Keratinocyte (primary cell): ENCODE data around the gene MPPE1. TPM values are rescaled to one million over a fixed set of nuclear protein-coding genes. Genes with fewer than 3 reads are reported as not detected.
"Not testable (repeated sequence)": the region's sequence is repeated elsewhere in the genome, so short reads cannot be mapped to it uniquely, and the experiment has no call there.

ENCODE experiments used
- DNase-seq: peaks from one replicate; pipeline ENCODE4 v3.0.0-alpha.2; 2011; ENCODE audit warnings: low read depth, missing footprints, low spot score
- FAIRE-seq: peaks from 2 replicates; lab custom pipeline; 2011; peaks lifted over from hg19 to GRCh38; lab: Jason Lieb, UNC
- H2AFZ ChIP-seq: 2 replicates; pipeline ENCODE4 v1.6.0; 2012; ENCODE audit warnings: low read length, control low read depth, inconsistent platforms; ENCODE audit not compliant: control insufficient read depth
- H3K27ac ChIP-seq: 2 replicates; pipeline ENCODE4 v1.5.1; 2011; ENCODE audit warnings: low read length; ENCODE audit not compliant: control insufficient read depth, insufficient read depth
- H3K27me3 ChIP-seq: 3 replicates; pipeline ENCODE4 v1.6.0; 2011; ENCODE audit warnings: low read length; ENCODE audit not compliant: control insufficient read depth, insufficient read depth; ENCODE audit errors: extremely low read depth
- H3K36me3 ChIP-seq, 2 experiments: 2 replicates in 1 of 2; 3 replicates in 1 of 2; pipeline ENCODE4 v1.5.1; 2011; ENCODE audit warnings: low read length in 2 of 2, mild to moderate bottlenecking in 1 of 2; ENCODE audit not compliant: control insufficient read depth in 2 of 2, insufficient read depth in 2 of 2; ENCODE audit errors: extremely low read depth in 1 of 2
- H3K4me1 ChIP-seq: 3 replicates; pipeline ENCODE4 v1.5.1; 2011; ENCODE audit warnings: low read length; ENCODE audit not compliant: control insufficient read depth, insufficient read depth; ENCODE audit errors: extremely low read depth
- H3K4me2 ChIP-seq: 3 replicates; pipeline ENCODE4 v1.6.0; 2011; ENCODE audit warnings: low read depth, low read length; ENCODE audit not compliant: control insufficient read depth, insufficient read depth; ENCODE audit errors: extremely low read depth
- H3K4me3 ChIP-seq, 3 experiments: fragments of 200-600 bp in 1 of 3; sonication (generic) in 1 of 3; 2 replicates in 2 of 3; 3 replicates in 1 of 3; pipeline ENCODE4 v1.5.1; 2011 to 2016; ENCODE audit warnings: low read length in 3 of 3, mild to moderate bottlenecking in 3 of 3, control low read depth in 2 of 3, inconsistent platforms in 1 of 3, low read depth in 1 of 3, mixed read lengths in 1 of 3, mixed run types in 1 of 3, moderate library complexity in 1 of 3; ENCODE audit not compliant: control insufficient read depth in 2 of 3, insufficient read depth in 2 of 3; ENCODE audit errors: extremely low read depth in 1 of 3
- H3K79me2 ChIP-seq: 2 replicates; pipeline ENCODE4 v1.6.0; 2012; ENCODE audit warnings: low read length; ENCODE audit not compliant: control insufficient read depth, insufficient read depth
- H3K9ac ChIP-seq: 3 replicates; pipeline ENCODE4 v1.6.0; 2011; ENCODE audit warnings: low read length; ENCODE audit not compliant: control insufficient read depth, insufficient read depth; ENCODE audit errors: extremely low read depth
- H3K9me1 ChIP-seq: 3 replicates; pipeline ENCODE4 v1.6.0; 2011; ENCODE audit warnings: low read length; ENCODE audit not compliant: control insufficient read depth, insufficient read depth; ENCODE audit errors: extremely low read depth
- H3K9me3 ChIP-seq: 2 replicates; pipeline ENCODE4 v1.5.1; 2012; ENCODE audit warnings: low read depth, low read length; ENCODE audit not compliant: control insufficient read depth
- H4K20me1 ChIP-seq: 3 replicates; pipeline ENCODE4 v1.6.0; 2011; ENCODE audit warnings: low read length; ENCODE audit not compliant: control insufficient read depth, insufficient read depth; ENCODE audit errors: extremely low read depth
- CTCF ChIP-seq, 3 experiments: IDR thresholded peaks in 1 of 3; conservative IDR thresholded peaks in 1 of 3; optimal IDR thresholded peaks in 1 of 3; 2 replicates in 2 of 3; 3 replicates in 1 of 3; pipeline versions ENCODE3 to v1.5.1; 2011; ENCODE audit warnings: low read length in 3 of 3, mild to moderate bottlenecking in 3 of 3, moderate library complexity in 2 of 3, control low read depth in 1 of 3, inconsistent platforms in 1 of 3; ENCODE audit not compliant: insufficient read depth in 2 of 3; ENCODE audit errors: extremely low read depth in 1 of 3
- EZH2 ChIP-seq: IDR thresholded peaks from one replicate; pipeline ENCODE4 v1.6.1; 2012; ENCODE audit warnings: inconsistent platforms, mild to moderate bottlenecking, low read length, moderate library complexity
- dilution Hi-C: fragments of 300-500 bp; cut with MboI; formaldehyde crosslinking; loops from one replicate; pipeline ENCODE4 v1.7.0; 2020; ENCODE audit warnings: low sequenced_read_pairs; ENCODE audit not compliant: extremely low pct_ligation_motif_present
- polyA plus RNA-seq, 5 experiments: library from polyadenylated mRNA; depleted of rRNA in 3 of 5; stranded (reverse) in 3 of 5; stranded (forward) in 1 of 5; unstranded in 1 of 5; fragments of >200 nt; gene quantifications; 1 replicate in 1 of 5; 2 replicates in 3 of 5; 3 replicates in 1 of 5; pipeline versions ENCODE4 v1.2.1 to v1.2.3, GENCODE V29; 2011 to 2012; ENCODE audit warnings: missing spikeins in 2 of 5, low read depth in 1 of 5, low replicate concordance in 1 of 5

MPPE1 gene
- polyA plus RNA-seq, 1 donor (not counting 4 experiments of a cell fraction or from before 2014, with no cell fraction given), result 21.0 TPM

GRCh38 chr18:11857177-11857887 is 50.8 kb downstream of the MPPE1 start:
- Histone ChIP-seq H3K79me2 (peaks cover 21% of the 10 kb centered on the region), H3K9me3 (no peaks in the 10 kb centered on the region), H3K4me2 (peak overlapping the region; percentile 81), H3K9me1 (no peaks in the 10 kb centered on the region), H3K9ac (peak overlapping the region; percentile 79), H3K36me3 (peaks cover 1 to 3% of the 10 kb centered on the region in 2 experiments), H3K4me1 (peaks cover 53% of the 10 kb centered on the region), H4K20me1 (no peaks in the 10 kb centered on the region), H3K27ac (peak overlapping the region; percentile 96), H2AFZ (peak overlapping the region; percentile 22), H3K27me3 (no peaks in the 10 kb centered on the region), H3K4me3 (peak overlapping the region in 2 of 3 experiments; percentile 30 to 53)
- DNase-seq (peak; percentile 94), FAIRE-seq (peak; percentile 94)
- dilution Hi-C loops, result no loop called here
- no peak for TF ChIP-seq CTCF (optimal IDR thresholded peaks at IDR 0.05 in 1 of 3, IDR thresholded peaks at IDR 0.05 in 1 of 3, conservative IDR thresholded peaks at IDR 0.05 in 1 of 3; ENCODE audit: extremely low read depth in 1 of 3, insufficient read depth in 2 of 3, low read length in 3 of 3)
- TF ChIP-seq EZH2, result no peak

DNA sequence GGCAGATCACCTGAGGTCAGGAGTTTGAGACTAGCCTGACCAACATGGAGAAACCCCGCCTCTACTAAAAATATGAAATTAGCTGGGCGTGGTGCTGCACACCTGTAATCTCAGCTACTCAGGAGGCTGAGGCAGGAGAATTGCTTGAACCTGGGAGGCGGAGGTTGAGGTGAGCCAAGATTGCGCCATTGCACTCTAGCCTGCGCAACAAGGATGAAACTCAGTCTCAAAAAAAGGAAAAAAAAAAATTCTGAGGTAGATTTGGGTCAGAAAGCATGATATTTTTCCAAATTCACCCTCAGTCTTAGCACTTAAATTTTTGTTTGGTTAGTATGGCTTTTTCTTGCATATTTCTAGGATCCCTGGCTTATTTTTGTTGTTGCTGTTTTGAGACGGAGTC is 53.6 kb downstream of the MPPE1 start:
- H4K20me1 ChIP-seq, H3K4me3 ChIP-seq, H3K9me3 ChIP-seq, FAIRE-seq, H3K9ac ChIP-seq, H3K4me2 ChIP-seq, H2AFZ ChIP-seq, H3K36me3 ChIP-seq, H3K27me3 ChIP-seq, H3K9me1 ChIP-seq, DNase-seq, dilution Hi-C loops, H3K27ac ChIP-seq: not testable (repeated sequence)
- Histone ChIP-seq H3K4me1 (peaks cover 55% of the 10 kb centered on the region), H3K79me2 (peaks cover 31% of the 10 kb centered on the region)
